DMS 273 treated with DMSO at 0.1 percent for 48 hours (cell line): ENCODE data around the gene FAM117B.

Experiments used
- DNase-seq: peaks from one replicate; lab custom pipeline; 2025; lab: John Stamatoyannopoulos, UW

FAM117B gene

DNA sequence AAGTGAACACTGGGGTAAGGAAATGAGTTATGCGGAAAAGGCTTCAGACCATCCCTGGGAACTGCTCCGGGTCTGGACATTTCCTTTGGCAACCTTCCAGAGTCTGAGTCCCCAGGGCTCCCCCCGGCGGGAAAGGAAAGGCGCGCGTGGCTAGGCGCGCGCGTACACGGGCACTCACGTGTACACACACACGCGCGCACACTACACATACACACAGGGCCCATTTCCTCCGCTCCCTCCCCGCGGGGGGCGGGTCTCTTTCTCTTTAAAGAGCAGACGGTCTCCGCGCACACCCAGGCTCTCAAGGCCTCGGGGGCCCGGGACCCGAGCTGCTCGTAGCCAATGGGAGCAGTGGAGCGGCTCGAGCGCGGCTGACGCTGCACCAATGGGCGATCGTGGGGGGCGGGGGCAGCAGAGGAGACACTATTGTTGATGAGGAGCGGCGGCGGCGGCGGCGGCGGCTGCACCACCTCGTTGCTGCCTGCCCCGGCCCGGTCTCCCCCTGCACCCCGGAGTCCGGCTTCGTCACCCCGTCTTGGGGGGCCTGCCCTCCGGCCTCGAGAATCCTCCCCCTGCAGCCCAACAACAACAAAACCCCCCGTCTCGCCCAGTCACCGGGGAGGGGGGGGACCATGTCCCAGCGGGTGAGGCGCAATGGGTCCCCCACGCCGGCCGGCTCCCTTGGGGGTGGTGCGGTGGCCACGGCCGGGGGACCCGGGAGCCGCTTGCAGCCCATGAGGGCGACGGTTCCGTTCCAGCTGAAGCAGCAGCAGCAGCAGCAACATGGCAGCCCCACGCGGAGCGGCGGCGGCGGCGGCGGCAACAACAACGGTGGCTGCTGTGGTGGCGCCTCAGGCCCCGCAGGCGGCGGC is at the start of gene FAM117B:
FAM117B (plus strand) TSS at position 414 of the 872 bp plus-strand sequence; CDS start at position 633, 219 bp downstream.
- DNase-seq, result peak; percentile 94

- DNase-seq, result peak; percentile 37
Observed at GRCh38 chr2:202588647-202589581, 45.9 kb upstream of the FAM117B start.

GRCh38 chr2:202589582-202589949 is 45.2 kb upstream of the FAM117B start:
- no peak for DNase-seq

DNA sequence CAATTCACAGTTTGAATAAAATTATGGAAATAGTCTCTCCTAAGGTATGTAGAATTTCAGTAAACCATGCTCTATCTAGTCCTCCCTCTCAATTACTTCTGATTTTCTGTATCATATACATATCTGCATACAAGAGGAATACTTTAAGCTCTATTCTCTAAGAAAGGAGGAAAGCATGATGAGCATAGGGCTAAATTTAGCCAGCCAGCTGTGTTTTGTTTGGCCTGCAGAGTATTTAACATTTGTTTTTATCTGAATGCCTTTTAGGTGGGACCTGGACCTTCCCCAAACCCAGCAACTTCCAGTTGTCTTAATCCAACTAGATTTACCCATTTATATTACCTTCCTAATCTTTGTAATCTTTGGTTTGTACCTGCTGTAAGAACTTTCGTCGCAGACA is 42.2 kb upstream of the FAM117B start:
- no peak for DNase-seq

- no peak for DNase-seq
Observed at GRCh38 chr2:202599105-202599504, 35.7 kb upstream of the FAM117B start.

DNA sequence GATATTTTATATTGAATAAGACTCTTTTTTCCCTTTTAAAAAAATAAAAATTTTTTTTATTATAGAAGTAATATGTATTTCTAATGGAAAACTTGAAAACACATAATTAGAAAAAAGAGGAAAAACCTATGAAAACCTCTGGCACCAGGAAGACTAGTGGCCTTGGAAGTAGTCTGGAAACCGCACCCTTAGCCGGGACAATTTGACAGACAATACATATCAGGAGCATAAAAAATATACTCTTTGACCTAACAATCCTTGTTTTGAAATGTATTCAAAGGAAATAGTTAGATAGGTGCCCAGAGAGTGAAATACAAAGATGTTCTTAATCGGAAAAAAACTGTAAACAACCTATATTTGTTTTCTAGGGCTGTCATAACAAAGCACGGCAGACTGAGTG is 34.9 kb upstream of the FAM117B start:
- DNase-seq, result no peak

GRCh38 chr2:202604699-202605098 is 30.1 kb upstream of the FAM117B start:
- no peak for DNase-seq

DNA sequence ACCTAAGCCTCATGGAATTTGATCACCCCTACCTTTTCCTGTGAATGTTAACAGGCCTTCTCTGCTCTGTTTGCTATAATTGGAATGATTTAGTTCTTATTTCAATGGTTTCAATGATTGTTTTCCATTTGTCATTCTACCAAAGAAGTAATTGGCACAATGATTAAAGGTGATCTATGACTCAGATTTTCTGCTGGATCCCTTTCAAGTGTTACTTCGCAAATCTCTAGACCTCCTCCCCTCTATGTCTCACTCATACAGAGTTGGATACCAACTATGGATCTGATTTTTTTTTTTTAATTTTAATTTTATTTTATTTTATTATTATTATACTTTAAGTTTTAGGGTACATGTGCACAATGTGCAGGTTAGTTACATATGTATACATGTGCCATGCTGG is 29.6 kb upstream of the FAM117B start:
- no peak for DNase-seq

DNA sequence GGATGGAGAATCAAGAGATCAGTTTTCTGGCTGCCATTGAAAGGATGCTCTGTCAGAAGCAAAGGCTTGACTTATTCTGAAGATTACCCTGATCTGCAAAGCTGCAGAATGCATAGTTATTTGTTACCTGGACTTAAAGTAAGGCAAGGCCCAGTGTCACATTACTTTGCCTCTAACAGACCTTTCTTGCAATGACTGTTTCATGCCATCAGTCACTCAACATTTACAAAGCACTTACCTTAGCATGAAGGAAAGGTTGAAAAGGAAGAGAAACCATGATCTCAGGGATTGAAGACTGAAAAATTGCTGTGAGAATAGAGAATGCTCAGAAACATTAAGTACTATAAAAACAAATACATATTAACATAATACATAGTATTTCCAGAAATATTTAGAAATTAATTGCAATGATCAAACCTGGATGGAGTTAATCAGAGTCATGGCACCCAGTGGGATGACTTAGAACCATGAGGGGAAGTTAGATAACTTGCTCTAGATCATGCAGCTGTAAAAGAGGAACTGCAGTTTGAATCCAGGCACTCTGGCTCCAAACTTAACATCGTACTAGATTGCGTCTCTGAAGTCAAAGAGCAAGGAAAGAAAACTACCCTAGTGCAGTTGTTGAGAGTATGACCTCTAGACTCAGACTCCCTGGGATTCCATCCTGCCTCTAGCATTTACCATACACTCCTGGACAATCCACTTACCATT is 26.5 kb upstream of the FAM117B start:
- DNase-seq, result no peak

DNA sequence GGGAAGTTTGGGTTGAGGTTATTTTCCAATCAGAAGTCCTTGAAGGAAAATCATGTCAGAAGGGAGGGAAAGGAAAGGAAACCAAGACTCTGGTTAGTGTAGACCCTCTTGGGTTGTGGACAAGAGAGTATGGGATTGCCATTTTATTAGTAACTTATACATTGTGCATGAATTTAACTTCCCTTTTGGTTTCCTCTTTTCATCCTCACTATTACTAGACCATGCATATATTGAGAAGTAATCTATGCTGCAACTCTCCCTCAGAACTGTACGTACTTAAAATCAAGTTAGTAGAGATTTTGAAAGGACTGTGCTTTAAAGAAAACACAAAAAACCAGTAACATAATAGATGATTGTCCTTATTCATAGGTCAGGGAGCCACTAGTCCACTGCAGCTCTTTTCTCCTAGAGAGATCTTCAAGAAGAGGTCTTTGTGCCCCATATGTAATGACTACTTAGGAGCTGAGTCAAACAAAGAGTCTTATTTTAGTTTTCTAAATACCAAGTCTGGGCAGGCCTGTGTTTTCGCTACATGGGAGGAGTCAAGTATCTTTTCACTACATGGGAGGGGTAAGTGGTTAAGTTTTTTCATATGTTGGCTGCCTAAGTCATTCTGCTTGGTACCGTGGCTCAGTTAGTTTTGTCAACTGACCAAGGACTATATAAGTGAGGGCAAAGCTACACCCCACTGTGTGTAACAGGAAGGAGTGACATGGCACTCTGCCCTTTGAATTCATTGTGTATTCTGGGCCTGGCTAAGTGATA is 25.2 kb upstream of the FAM117B start:
- DNase-seq, result no peak

- no peak for DNase-seq
Observed at GRCh38 chr2:202610380-202610779, 24.4 kb upstream of the FAM117B start.

GRCh38 chr2:202612145-202612544 is 22.6 kb upstream of the FAM117B start:
- no peak for DNase-seq

GRCh38 chr2:202613479-202613878 is 21.3 kb upstream of the FAM117B start:
- DNase-seq, result no peak

DNA sequence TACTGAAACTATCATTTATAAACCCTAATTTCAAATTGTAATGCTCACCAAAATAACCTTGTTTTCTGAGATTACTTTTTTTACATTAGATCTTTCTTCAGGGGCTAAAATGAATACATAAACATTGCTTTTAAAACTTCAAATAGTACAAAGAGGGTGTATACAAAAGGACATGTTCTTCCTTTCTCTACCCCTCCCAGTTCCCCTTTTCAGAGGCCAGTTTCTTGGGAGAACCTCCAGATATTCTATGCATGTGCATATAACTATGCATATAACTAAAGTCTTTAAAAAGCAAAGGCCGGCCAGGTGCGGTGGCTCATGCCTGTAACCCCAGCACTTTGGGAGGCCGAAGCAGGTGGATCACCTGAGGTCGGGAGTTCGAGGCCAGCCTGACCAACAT is 10.6 kb upstream of the FAM117B start:
- DNase-seq, result no peak

DNA sequence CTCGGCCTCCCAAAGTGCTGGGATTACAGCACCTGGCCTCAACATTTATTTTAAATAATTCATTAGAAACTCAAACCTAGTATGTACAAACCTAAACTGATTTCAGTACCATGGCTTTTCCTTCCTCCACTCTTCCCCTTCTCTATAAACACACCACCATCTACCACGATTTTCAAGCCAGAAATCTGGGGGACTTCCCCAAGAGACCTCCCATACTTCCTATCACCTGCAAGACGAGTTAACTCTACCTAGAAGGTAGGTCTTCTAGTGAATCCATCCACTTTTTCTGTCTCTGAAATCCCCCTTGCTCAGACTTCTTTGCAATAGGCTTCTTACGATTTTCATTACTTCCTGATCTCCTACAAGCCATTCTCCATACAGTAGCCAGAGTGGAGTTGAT is 7.7 kb upstream of the FAM117B start:
- no peak for DNase-seq

GRCh38 chr2:202628646-202629198 is 6.0 kb upstream of the FAM117B start:
- no peak for DNase-seq

- DNase-seq, result no peak
Observed at GRCh38 chr2:202632682-202633290, 2.0 kb upstream of the FAM117B start.

GRCh38 chr2:202633470-202633869 is 1.3 kb upstream of the FAM117B start:
- no peak for DNase-seq

GRCh38 chr2:202635428-202636212 is 851 bp downstream of the FAM117B start:
- peak; percentile 42 for DNase-seq

DNA sequence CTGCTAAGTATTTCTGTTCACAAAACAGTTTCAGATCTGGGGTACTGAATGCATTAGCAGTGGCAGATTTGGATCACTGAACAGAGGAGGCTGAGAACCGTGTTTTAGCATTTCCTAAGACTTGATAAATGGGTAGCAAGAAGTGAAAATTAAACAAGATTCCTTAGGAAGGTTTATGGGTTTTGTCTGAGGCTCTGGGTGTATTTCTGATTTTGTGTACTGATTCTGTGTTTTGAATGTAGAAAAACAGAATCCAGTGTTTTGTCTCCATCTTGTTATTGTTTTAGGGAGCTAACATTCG is 1.4 kb downstream of the FAM117B start:
- no peak for DNase-seq
